ENCODE data around the gene BRD3. TPM values are rescaled to one million over a fixed set of nuclear protein-coding genes. Genes with fewer than 3 reads are reported as not detected.

BRD3 gene
- total RNA-seq, 1 experiment from 2014 or later: 25.6 TPM

DNA sequence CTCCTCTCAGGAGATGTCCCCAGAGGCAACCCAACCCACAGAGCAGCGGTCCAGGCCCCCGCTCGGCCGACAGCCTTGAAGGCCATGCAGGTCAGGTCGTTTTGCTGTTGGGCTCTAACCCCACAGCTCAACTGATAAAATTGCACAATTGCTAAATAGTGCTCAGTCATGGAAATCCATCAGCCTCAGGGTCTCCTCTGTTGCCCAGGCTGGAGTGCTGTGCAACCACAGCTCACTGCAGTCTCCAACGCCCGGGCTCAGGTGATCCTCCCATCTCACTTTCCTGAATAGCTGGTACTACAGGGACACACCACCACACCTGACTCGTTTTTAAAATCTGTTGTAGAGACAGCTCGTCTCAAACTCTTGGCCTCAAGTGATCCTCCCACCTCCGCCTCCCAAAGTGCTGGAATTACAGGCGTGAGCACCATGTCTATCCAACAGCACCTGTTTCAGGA lies 24.3 kb downstream of the BRD3 start:
- ChIA-PET CTCF (no interaction called here), POLR2A (no interaction called here)
- TF ChIP-seq, protein P1, sequence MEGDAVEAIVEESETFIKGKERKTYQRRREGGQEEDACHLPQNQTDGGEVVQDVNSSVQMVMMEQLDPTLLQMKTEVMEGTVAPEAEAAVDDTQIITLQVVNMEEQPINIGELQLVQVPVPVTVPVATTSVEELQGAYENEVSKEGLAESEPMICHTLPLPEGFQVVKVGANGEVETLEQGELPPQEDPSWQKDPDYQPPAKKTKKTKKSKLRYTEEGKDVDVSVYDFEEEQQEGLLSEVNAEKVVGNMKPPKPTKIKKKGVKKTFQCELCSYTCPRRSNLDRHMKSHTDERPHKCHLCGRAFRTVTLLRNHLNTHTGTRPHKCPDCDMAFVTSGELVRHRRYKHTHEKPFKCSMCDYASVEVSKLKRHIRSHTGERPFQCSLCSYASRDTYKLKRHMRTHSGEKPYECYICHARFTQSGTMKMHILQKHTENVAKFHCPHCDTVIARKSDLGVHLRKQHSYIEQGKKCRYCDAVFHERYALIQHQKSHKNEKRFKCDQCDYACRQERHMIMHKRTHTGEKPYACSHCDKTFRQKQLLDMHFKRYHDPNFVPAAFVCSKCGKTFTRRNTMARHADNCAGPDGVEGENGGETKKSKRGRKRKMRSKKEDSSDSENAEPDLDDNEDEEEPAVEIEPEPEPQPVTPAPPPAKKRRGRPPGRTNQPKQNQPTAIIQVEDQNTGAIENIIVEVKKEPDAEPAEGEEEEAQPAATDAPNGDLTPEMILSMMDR (IDR thresholded peaks at IDR 0.05; ENCODE audit: unreplicated experiment): no peak
- no peak for DNase-seq (ENCODE audit: unreplicated experiment)
- Mint-ChIP-seq H3K27ac (ENCODE audit: low read depth, unreplicated experiment) (no peak overlapping the region), H3K9me3 (ENCODE audit: unreplicated experiment) (no peaks in the 10 kb centered on the region), H3K36me3 (ENCODE audit: insufficient read depth, unreplicated experiment) (peaks cover 61% of the 10 kb centered on the region), H3K4me3 (ENCODE audit: unreplicated experiment) (no peak overlapping the region), H3K27me3 (ENCODE audit: insufficient read depth, unreplicated experiment) (no peaks in the 10 kb centered on the region), H3K4me1 (ENCODE audit: insufficient read depth, unreplicated experiment) (no peaks in the 10 kb centered on the region)
- no TSS peak for BruUV-seq (replicated peaks)
- intact Hi-C loops (cut with micrococcal nuclease): no loop called here

DNA sequence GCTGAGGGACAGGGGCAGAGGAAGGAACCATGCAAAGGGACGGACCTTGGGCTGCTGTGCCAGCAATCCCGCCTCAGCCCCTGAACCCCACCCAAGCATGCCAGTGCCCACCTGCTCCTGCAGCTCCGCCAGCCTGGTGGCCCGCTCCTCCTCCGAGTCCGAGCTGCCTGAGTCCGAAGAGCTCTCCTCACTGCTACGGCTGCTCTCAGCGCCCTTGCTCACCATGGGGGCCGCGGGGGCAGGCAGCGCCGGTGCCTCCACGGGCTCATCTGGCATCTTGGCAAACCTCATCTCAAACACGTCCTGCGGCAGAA lies 26.2 kb downstream of the BRD3 start:
- ChIA-PET CTCF (interaction anchor here (0.6 kb wide), 2 partner anchors 49 to 105 kb away, joined by 3 to 4 read pairs; no protein-coding TSS in a partner anchor), POLR2A (interaction anchor here (1.1 to 2.7 kb wide), 3 partner anchors 9 to 14 kb away, joined by 4 to 10 read pairs (median 9); no protein-coding TSS in a partner anchor)

DNA sequence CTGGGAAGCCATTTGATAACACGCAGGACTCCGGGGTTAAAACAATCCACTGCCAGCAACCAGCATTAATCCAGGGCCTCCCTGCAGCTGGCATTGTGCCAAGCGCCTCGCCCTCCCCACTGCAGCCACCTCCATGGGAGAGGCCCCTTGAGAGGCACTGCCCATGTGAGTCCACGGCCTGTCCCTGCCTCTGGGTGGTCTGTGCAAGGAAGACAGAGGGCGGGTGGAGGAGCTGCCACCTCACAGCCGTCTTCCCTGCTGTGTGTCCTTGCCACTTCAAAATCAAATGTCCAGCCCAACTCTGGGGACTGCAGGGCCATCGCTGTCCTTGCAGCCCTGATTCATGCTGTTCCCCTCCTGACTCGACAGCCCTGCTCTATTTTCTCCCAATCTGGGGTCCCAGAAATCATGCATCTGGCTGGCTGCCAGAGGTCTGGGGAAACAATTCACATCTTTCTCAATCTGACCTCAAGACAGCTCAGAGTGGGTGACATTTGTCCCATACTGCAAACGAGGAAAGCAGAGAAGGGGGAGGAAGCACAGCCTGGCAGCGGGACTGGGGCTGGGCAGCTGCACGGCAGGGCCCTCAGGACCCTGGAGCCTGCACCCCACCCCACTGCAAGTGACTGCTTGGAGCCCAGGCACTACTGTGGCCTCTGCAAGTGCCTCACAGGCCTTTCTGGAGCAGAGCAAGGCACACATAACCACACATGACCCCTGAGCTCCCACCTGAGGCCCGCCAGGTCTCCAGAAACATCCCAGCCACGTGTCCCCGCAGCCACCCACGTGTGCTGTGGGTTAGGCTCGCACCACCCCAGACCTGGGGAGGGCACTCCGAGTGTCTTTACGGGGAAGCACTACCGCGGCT lies 26.8 kb downstream of the BRD3 start:
- H3K36me3 Mint-ChIP-seq (ENCODE audit: insufficient read depth, unreplicated experiment): peaks cover 65% of the 10 kb centered on the region
- H3K9me3 Mint-ChIP-seq (ENCODE audit: unreplicated experiment): no peaks in the 10 kb centered on the region
- TF ChIP-seq, protein P1 (IDR thresholded peaks at IDR 0.05; ENCODE audit: unreplicated experiment): no peak
- no peak overlapping the region for H3K4me3 Mint-ChIP-seq (ENCODE audit: unreplicated experiment)
- DNase-seq (ENCODE audit: unreplicated experiment): no peak
- intact Hi-C loops (cut with micrococcal nuclease): no loop called here
- H3K27me3 Mint-ChIP-seq (ENCODE audit: insufficient read depth, unreplicated experiment): no peaks in the 10 kb centered on the region
- no peaks in the 10 kb centered on the region for H3K4me1 Mint-ChIP-seq (ENCODE audit: insufficient read depth, unreplicated experiment)
- no TSS peak for BruUV-seq (replicated peaks)
- CTCF ChIA-PET: no interaction called here
- H3K27ac Mint-ChIP-seq (ENCODE audit: low read depth, unreplicated experiment): no peak overlapping the region
- POLR2A ChIA-PET: interaction anchor here (0.6 to 2.7 kb wide), 4 partner anchors 10 to 95 kb away, joined by 3 to 10 read pairs (median 6); no protein-coding TSS in a partner anchor

More for the DNA sequence above, 26.2 kb downstream of the BRD3 start:
- intact Hi-C loops (cut with micrococcal nuclease): no loop called here
- no peaks in the 10 kb centered on the region for H3K27me3 Mint-ChIP-seq (ENCODE audit: insufficient read depth, unreplicated experiment)
- BruUV-seq (replicated peaks): no TSS peak
- H3K4me1 Mint-ChIP-seq (ENCODE audit: insufficient read depth, unreplicated experiment): no peaks in the 10 kb centered on the region
- H3K9me3 Mint-ChIP-seq (ENCODE audit: unreplicated experiment): no peaks in the 10 kb centered on the region
- no peak overlapping the region for H3K27ac Mint-ChIP-seq (ENCODE audit: low read depth, unreplicated experiment)
- H3K36me3 Mint-ChIP-seq (ENCODE audit: insufficient read depth, unreplicated experiment): peaks cover 64% of the 10 kb centered on the region
- H3K4me3 Mint-ChIP-seq (ENCODE audit: unreplicated experiment): no peak overlapping the region
- TF ChIP-seq, protein P1 (IDR thresholded peaks at IDR 0.05; ENCODE audit: unreplicated experiment): no peak
- no peak for DNase-seq (ENCODE audit: unreplicated experiment)

DNA sequence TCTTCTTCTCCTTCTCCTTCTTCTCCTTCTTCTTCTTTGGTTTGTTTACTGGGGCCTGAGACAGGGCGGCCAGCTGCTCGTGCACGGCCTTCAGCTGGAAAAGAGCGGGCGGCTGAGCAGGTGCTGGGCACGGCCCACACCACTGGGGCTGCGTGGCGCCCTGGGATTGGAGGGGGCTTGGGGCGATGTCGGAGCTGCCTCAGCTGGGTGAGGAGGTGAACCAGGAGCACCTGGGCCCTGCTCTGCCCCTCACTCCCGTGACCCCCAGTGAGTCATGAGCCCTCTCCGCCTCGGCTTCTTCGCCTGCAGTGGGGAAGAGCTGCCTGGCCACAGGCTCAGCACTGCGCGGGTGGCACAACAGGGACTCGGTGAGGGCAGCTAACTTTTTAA lies 27.7 kb downstream of the BRD3 start:
- Mint-ChIP-seq H3K36me3 (ENCODE audit: insufficient read depth, unreplicated experiment) (peaks cover 70% of the 10 kb centered on the region), H3K27me3 (ENCODE audit: insufficient read depth, unreplicated experiment) (no peaks in the 10 kb centered on the region), H3K27ac (ENCODE audit: low read depth, unreplicated experiment) (no peak overlapping the region), H3K9me3 (ENCODE audit: unreplicated experiment) (no peaks in the 10 kb centered on the region), H3K4me3 (ENCODE audit: unreplicated experiment) (no peak overlapping the region), H3K4me1 (ENCODE audit: insufficient read depth, unreplicated experiment) (no peaks in the 10 kb centered on the region)
- no peak for DNase-seq (ENCODE audit: unreplicated experiment)
- CTCF ChIA-PET: no interaction called here
- intact Hi-C loops (cut with micrococcal nuclease): no loop called here
- BruUV-seq (replicated peaks): no TSS peak
- POLR2A ChIA-PET: interaction anchor here (1.2 to 2.7 kb wide), 3 partner anchors 11 to 19 kb away, joined by 4 to 10 read pairs (median 9); no protein-coding TSS in a partner anchor
- TF ChIP-seq, protein P1 (IDR thresholded peaks at IDR 0.05; ENCODE audit: unreplicated experiment): no peak
